ENCODE measurements around the gene LAMB1. TPM values are rescaled to one million over a fixed set of nuclear protein-coding genes. Genes with fewer than 3 reads are reported as not detected.
"Not testable (repeated sequence)": the region's sequence is repeated elsewhere in the genome, so short reads cannot be mapped to it uniquely, and the experiment has no call there.

LAMB1 gene
- polyA plus RNA-seq, 1 donor from 2014 or later, result 7.6 TPM

- TF ChIP-seq REST (IDR thresholded peaks at IDR 0.05; ENCODE audit: borderline replicate concordance), result no peak
- no peak for TF ChIP-seq POLR2AphosphoS5 (IDR thresholded peaks at IDR 0.05)
- TF ChIP-seq EZH2 (IDR thresholded peaks at IDR 0.05; ENCODE audit: borderline replicate concordance, insufficient read depth, low read length, poor library complexity, severe bottlenecking), result no peak
- no peak for TF ChIP-seq CTCF (IDR thresholded peaks at IDR 0.05; ENCODE audit: poor library complexity, severe bottlenecking)
- TF ChIP-seq EP300 (conservative IDR thresholded peaks at IDR 0.05; ENCODE audit: poor library complexity, severe bottlenecking), result no peak
Measured at GRCh38 chr7:107957436-107957835, 45.5 kb downstream of the LAMB1 start.

GRCh38 chr7:107956950-107957349 is 46.0 kb downstream of the LAMB1 start:
- H3K4me3 ChIP-seq (ENCODE audit: low read length); H3F3A ChIP-seq (ENCODE audit: insufficient read depth, low read length, poor library complexity, severe bottlenecking); H3K4me2 ChIP-seq (ENCODE audit: low read length); H3K9me2 ChIP-seq (ENCODE audit: insufficient read depth, low read length); H3K36me3 ChIP-seq (ENCODE audit: insufficient read depth, low read length); H4K20me1 ChIP-seq (ENCODE audit: insufficient read depth); H3K79me2 ChIP-seq (replicated peaks; ENCODE audit: insufficient read depth, low read length); H3K9ac ChIP-seq (ENCODE audit: low read length); H3K27me3 ChIP-seq (ENCODE audit: insufficient read depth, low read depth, low read length); H3K9me3 ChIP-seq (ENCODE audit: low read length); H2AFZ ChIP-seq (ENCODE audit: low read depth, low read length); H3K27ac ChIP-seq (ENCODE audit: low read length): not testable (repeated sequence)

More at GRCh38 chr7:107957436-107957835, 45.5 kb downstream of the LAMB1 start:
- Histone ChIP-seq H2AFZ (ENCODE audit: low read depth, low read length) (no peak overlapping the region), H3K9me3 (ENCODE audit: low read length) (no peaks in the 10 kb centered on the region), H3K79me2 (replicated peaks; ENCODE audit: insufficient read depth, low read length) (no peaks in the 10 kb centered on the region), H4K20me1 (ENCODE audit: insufficient read depth) (no peaks in the 10 kb centered on the region), H3F3A (ENCODE audit: insufficient read depth, low read length, poor library complexity, severe bottlenecking) (no peaks in the 10 kb centered on the region), H3K9me2 (ENCODE audit: insufficient read depth, low read length) (no peaks in the 10 kb centered on the region), H3K4me3 (ENCODE audit: low read length) (no peak overlapping the region), H3K36me3 (ENCODE audit: insufficient read depth, low read length) (no peaks in the 10 kb centered on the region), H3K9ac (ENCODE audit: low read length) (no peak overlapping the region), H3K27me3 (ENCODE audit: insufficient read depth, low read depth, low read length) (no peaks in the 10 kb centered on the region), H3K27ac (ENCODE audit: low read length) (no peak overlapping the region), H3K4me2 (ENCODE audit: low read length) (no peak overlapping the region)

GRCh38 chr7:107955394-107955793 is 47.6 kb downstream of the LAMB1 start:
- Histone ChIP-seq H2AFZ (ENCODE audit: low read depth, low read length) (no peak overlapping the region), H3K4me3 (ENCODE audit: low read length) (no peak overlapping the region), H4K20me1 (ENCODE audit: insufficient read depth) (no peaks in the 10 kb centered on the region), H3K36me3 (ENCODE audit: insufficient read depth, low read length) (no peaks in the 10 kb centered on the region), H3K79me2 (replicated peaks; ENCODE audit: insufficient read depth, low read length) (no peaks in the 10 kb centered on the region), H3K4me2 (ENCODE audit: low read length) (no peak overlapping the region), H3K9ac (ENCODE audit: low read length) (no peak overlapping the region), H3K27ac (ENCODE audit: low read length) (no peak overlapping the region), H3F3A (ENCODE audit: insufficient read depth, low read length, poor library complexity, severe bottlenecking) (no peaks in the 10 kb centered on the region), H3K9me3 (ENCODE audit: low read length) (no peaks in the 10 kb centered on the region), H3K27me3 (ENCODE audit: insufficient read depth, low read depth, low read length) (no peaks in the 10 kb centered on the region), H3K9me2 (ENCODE audit: insufficient read depth, low read length) (no peaks in the 10 kb centered on the region)
- TF ChIP-seq SMC3 (conservative IDR thresholded peaks at IDR 0.05; ENCODE audit: poor library complexity), result no peak
- TF ChIP-seq REST (IDR thresholded peaks at IDR 0.05; ENCODE audit: borderline replicate concordance), result no peak
- TF ChIP-seq MXI1 (conservative IDR thresholded peaks at IDR 0.05; ENCODE audit: poor library complexity, severe bottlenecking), result no peak
- TF ChIP-seq EZH2 (IDR thresholded peaks at IDR 0.05; ENCODE audit: borderline replicate concordance, insufficient read depth, low read length, poor library complexity, severe bottlenecking), result no peak
- no peak for TF ChIP-seq EP300 (conservative IDR thresholded peaks at IDR 0.05; ENCODE audit: poor library complexity, severe bottlenecking)
- TF ChIP-seq POLR2AphosphoS5 (IDR thresholded peaks at IDR 0.05), result no peak
- TF ChIP-seq TAF1 (IDR thresholded peaks at IDR 0.05; ENCODE audit: low read depth), result no peak
- no peak for TF ChIP-seq CTCF (IDR thresholded peaks at IDR 0.05; ENCODE audit: poor library complexity, severe bottlenecking)

All from neural cell (in vitro differentiated cells).